Muscle layer of colon (tissue), 2 donors: Measurements from ENCODE around the gene SPTAN1.
"Not testable (repeated sequence)": the region's sequence is repeated elsewhere in the genome, so short reads cannot be mapped to it uniquely, and the experiment has no call there.

ENCODE experiments used
- H3K27ac ChIP-seq: one replicate; pipeline ENCODE4 v1.7.0; 2013; ENCODE audit warnings: low read depth, mild to moderate bottlenecking, low read length, moderate library complexity
- H3K27me3 ChIP-seq, 2 donors: one replicate each; pipeline ENCODE4 v1.7.0; 2013; ENCODE audit warnings: low read length in 2 of 2, mild to moderate bottlenecking in 2 of 2; ENCODE audit not compliant: insufficient read depth in 2 of 2, control insufficient read depth in 1 of 2
- H3K36me3 ChIP-seq: one replicate; pipeline ENCODE4 v1.7.0; 2013; ENCODE audit warnings: mild to moderate bottlenecking, low read length; ENCODE audit not compliant: insufficient read depth
- H3K4me1 ChIP-seq: one replicate; pipeline ENCODE4 v1.7.0; 2013; ENCODE audit warnings: mild to moderate bottlenecking, low read length; ENCODE audit not compliant: insufficient read depth
- H3K4me3 ChIP-seq, 2 donors: one replicate each; pipeline ENCODE4 v1.7.0; 2013; ENCODE audit warnings: low read length in 2 of 2, low read depth in 1 of 2, mild to moderate bottlenecking in 1 of 2, moderate library complexity in 1 of 2
- H3K9ac ChIP-seq: one replicate; pipeline ENCODE4 v1.7.0; 2013; ENCODE audit warnings: low read length
- H3K9me3 ChIP-seq: one replicate; pipeline ENCODE4 v1.7.0; 2013; ENCODE audit warnings: mild to moderate bottlenecking, low read length
- donor health status: abdominal sarcoma.
- donor health status: Adenocarcinoma of cecum.

SPTAN1 gene

DNA sequence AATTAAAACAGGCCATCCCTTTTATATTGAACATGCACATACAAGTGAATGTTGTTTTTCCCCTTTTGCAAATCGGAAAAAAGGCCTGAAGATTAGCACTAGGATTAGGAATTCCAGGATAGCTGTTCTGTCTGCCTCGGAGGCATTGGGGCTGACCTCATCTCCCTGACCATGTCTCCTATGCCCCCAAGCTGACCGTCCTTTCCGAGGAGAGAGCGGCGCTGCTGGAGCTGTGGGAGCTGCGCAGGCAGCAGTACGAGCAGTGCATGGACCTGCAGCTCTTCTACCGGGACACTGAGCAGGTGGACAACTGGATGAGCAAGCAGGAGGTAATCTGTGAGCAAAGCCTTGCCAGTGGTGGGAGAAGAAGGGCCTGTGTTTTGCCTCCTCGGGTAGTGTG, 28.3 kb downstream of the SPTAN1 start:
- no peaks in the 10 kb centered on the region for H3K9me3 ChIP-seq
- H3K36me3 ChIP-seq = peaks cover 96% of the 10 kb centered on the region
- no peaks in the 10 kb centered on the region for H3K27me3 ChIP-seq
- no peak overlapping the region for H3K4me3 ChIP-seq
- H3K9ac ChIP-seq = no peak overlapping the region
- H3K27ac ChIP-seq = no peak overlapping the region
- H3K4me1 ChIP-seq = peaks cover 2% of the 10 kb centered on the region

DNA sequence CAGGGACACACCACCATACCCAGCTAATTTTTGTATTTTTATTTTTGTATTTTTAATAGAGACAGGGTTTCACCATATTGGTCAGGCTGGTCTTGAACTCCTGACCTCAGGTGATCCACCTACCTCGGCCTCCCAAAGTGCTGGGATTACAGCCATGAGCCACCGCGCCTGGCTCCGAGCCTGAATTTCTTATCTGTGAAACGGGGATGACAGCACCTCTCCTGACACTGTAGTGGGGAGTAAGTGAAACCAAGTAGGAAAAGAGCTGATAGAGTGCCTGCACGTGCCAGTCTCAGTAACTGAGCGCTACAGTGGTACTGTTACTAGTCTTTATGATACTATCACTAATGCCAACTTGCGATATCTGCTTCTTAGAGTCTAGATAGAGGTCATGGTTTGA, 32.8 kb downstream of the SPTAN1 start:
- not testable (repeated sequence) for H3K4me3 ChIP-seq, H3K4me1 ChIP-seq, H3K27me3 ChIP-seq, H3K9ac ChIP-seq, H3K27ac ChIP-seq, H3K9me3 ChIP-seq
- peaks cover 90% of the 10 kb centered on the region for H3K36me3 ChIP-seq

DNA sequence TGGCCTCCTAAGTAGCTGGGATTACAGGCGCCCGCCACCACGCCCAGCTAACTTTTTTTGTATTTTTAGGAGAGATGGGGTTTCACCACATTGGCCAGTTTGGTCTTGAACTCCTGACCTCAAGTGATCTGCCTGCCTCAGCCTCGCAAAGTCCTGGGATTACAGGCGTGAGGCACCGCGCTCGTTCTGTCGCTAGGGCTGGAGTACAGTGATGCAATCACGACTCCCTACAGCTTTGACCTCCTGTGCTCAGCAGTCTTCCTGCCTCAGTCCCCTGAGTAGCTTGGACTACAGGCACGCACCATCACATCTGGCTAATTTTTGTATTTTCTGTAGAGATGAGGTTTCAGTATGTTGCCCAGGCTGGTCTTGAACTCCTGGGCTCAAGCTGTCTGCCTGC, 34.5 kb downstream of the SPTAN1 start:
- not testable (repeated sequence) for H3K9me3 ChIP-seq, H3K27ac ChIP-seq, H3K27me3 ChIP-seq, H3K4me1 ChIP-seq, H3K9ac ChIP-seq, H3K4me3 ChIP-seq
- peaks cover 85% of the 10 kb centered on the region for H3K36me3 ChIP-seq

DNA sequence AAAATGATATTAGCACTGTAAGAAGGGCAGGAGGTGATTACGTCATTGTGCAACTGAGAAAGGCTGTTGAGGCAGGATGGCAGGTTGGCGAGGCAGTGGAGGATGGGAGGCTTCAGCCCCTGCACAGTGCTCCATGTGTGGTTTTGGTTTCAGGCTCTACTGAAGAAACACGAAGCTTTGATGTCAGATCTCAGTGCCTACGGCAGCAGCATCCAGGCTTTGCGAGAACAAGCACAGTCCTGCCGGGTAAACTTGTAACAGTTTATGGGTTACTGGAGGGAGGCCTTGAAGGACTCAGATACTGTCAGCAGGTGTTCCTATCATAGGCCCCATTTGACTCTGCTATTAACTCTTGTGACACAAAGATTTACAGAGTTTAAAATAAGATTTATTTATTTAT, 35.1 kb downstream of the SPTAN1 start:
- H3K27me3 ChIP-seq = no peaks in the 10 kb centered on the region
- no peak overlapping the region for H3K4me3 ChIP-seq
- no peaks in the 10 kb centered on the region for H3K9me3 ChIP-seq
- no peaks in the 10 kb centered on the region for H3K4me1 ChIP-seq
- no peak overlapping the region for H3K9ac ChIP-seq
- H3K27ac ChIP-seq = no peak overlapping the region
- H3K36me3 ChIP-seq = peaks cover 85% of the 10 kb centered on the region

- Histone ChIP-seq H3K9ac (no peak overlapping the region), H3K27ac (no peak overlapping the region), H3K9me3 (no peaks in the 10 kb centered on the region), H3K36me3 (peaks cover 84% of the 10 kb centered on the region), H3K27me3 (no peaks in the 10 kb centered on the region), H3K4me3 (no peak overlapping the region), H3K4me1 (no peaks in the 10 kb centered on the region)
These were observed 36.3 kb downstream of the SPTAN1 start for GRCh38 chr9:128588581-128589233.

GRCh38 chr9:128593039-128593438, 40.7 kb downstream of the SPTAN1 start:
- Histone ChIP-seq H3K4me1 (no peaks in the 10 kb centered on the region), H3K4me3 (no peak overlapping the region), H3K27ac (no peak overlapping the region), H3K9me3 (no peaks in the 10 kb centered on the region), H3K27me3 (no peaks in the 10 kb centered on the region), H3K36me3 (peaks cover 85% of the 10 kb centered on the region), H3K9ac (no peak overlapping the region)

DNA sequence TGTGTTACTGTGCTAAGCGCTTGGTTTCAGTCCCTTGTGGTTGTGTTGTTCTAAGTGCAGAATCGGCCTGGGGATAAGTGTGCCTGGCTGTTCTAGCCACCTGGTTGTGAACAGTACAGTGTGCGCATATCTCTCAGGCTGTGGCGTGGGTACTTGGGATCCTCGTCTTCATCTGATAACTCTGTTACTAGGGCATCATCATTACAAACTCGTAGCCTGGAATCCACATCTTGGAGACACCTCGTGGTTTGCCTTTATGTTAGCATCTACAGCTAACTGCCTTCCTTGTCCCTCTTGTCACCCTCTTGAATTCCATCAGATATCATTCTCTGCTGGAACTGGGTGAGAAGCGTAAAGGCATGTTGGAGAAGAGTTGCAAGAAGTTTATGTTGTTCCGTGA, 41.5 kb downstream of the SPTAN1 start:
- Histone ChIP-seq H3K4me3 (no peak overlapping the region), H3K9ac (no peak overlapping the region), H3K36me3 (peaks cover 86% of the 10 kb centered on the region), H3K4me1 (no peaks in the 10 kb centered on the region), H3K27me3 (no peaks in the 10 kb centered on the region), H3K9me3 (no peaks in the 10 kb centered on the region), H3K27ac (no peak overlapping the region)

- no peak overlapping the region for H3K4me3 ChIP-seq
- H3K27me3 ChIP-seq = no peaks in the 10 kb centered on the region
- H3K36me3 ChIP-seq = peaks cover 92% of the 10 kb centered on the region
- H3K9ac ChIP-seq = no peak overlapping the region
- H3K4me1 ChIP-seq = no peaks in the 10 kb centered on the region
- no peak overlapping the region for H3K27ac ChIP-seq
- H3K9me3 ChIP-seq = no peaks in the 10 kb centered on the region
These were observed 43.1 kb downstream of the SPTAN1 start for GRCh38 chr9:128595471-128595870.

GRCh38 chr9:128600099-128600498, 47.7 kb downstream of the SPTAN1 start:
- Histone ChIP-seq H3K9me3 (no peaks in the 10 kb centered on the region), H3K4me3 (no peak overlapping the region), H3K9ac (no peak overlapping the region), H3K4me1 (no peaks in the 10 kb centered on the region), H3K27me3 (no peaks in the 10 kb centered on the region), H3K27ac (no peak overlapping the region), H3K36me3 (peaks cover 85% of the 10 kb centered on the region)

- Histone ChIP-seq H3K9me3 (no peaks in the 10 kb centered on the region), H3K27ac (no peak overlapping the region), H3K36me3 (peaks cover 77% of the 10 kb centered on the region), H3K4me3 (no peak overlapping the region), H3K27me3 (no peaks in the 10 kb centered on the region), H3K4me1 (peaks cover 9% of the 10 kb centered on the region), H3K9ac (no peak overlapping the region)
These were observed 51.3 kb downstream of the SPTAN1 start for GRCh38 chr9:128603697-128604096.

DNA sequence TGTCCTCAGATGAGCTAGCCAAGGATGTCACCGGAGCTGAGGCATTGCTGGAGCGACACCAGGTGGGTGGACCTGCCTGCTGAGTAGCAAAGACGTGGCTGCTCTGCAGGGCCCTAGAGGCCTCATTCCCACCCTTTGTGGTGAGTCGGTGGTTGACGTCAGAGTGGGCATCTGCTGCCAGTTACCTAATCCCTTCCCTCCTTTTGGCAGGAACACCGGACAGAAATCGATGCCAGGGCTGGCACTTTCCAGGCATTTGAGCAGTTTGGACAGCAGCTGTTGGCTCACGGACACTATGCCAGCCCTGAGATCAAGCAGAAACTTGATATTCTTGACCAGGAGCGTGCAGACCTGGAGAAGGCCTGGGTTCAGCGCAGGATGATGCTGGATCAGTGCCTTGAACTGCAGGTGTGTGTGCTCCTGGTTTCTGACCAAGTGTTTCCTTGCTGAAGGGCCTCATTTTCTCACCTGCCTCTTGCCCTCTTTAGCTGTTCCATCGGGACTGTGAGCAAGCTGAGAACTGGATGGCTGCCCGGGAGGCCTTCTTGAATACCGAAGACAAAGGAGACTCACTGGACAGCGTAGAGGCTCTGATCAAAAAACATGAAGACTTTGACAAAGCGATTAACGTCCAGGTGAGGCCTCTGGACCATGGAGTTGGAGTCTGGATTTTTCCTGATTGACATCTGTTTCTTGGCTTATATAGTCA, 55.4 kb downstream of the SPTAN1 start:
- H3K4me1 ChIP-seq = peaks cover 9% of the 10 kb centered on the region
- H3K4me3 ChIP-seq = no peak overlapping the region
- peak overlapping the region; percentile 63 for H3K27ac ChIP-seq
- H3K36me3 ChIP-seq = peaks cover 88% of the 10 kb centered on the region
- H3K27me3 ChIP-seq = no peaks in the 10 kb centered on the region
- H3K9me3 ChIP-seq = no peaks in the 10 kb centered on the region
- no peak overlapping the region for H3K9ac ChIP-seq

GRCh38 chr9:128610897-128611296, 58.5 kb downstream of the SPTAN1 start:
- no peaks in the 10 kb centered on the region for H3K27me3 ChIP-seq
- H3K4me1 ChIP-seq = peaks cover 9% of the 10 kb centered on the region
- no peak overlapping the region for H3K9ac ChIP-seq
- H3K36me3 ChIP-seq = peaks cover 93% of the 10 kb centered on the region
- no peaks in the 10 kb centered on the region for H3K9me3 ChIP-seq
- H3K27ac ChIP-seq = no peak overlapping the region
- no peak overlapping the region for H3K4me3 ChIP-seq
